ENCODE measurements around the gene GFAP. TPM values are rescaled to one million over a fixed set of nuclear protein-coding genes. Genes with fewer than 3 reads are reported as not detected.

GFAP gene
- 10 to 100 TPM in 1 of 9 donors, 1 to 10 TPM in 7, under 1 TPM in 1; 0.94 to 12.4 (median 5.8) TPM for total RNA-seq
- 1 to 10 TPM; 3.7 to 6.9 TPM for polyA plus RNA-seq
- long read RNA-seq, donor 1, partial matches to known transcripts, result 10 of 18 reads
- long read RNA-seq, donor 1, other reads (novel, unspliced or antisense), result 5 of 18 reads
- long read RNA-seq, donor 2, transcript GFAP-205 (4 exons, 594 nt), result major isoform, 13 of 23 reads
- long read RNA-seq, donor 2, partial matches to known transcripts, result 4 of 23 reads
- long read RNA-seq, donor 2, other reads (novel, unspliced or antisense), result 5 of 23 reads
- long read RNA-seq, donor 3, partial matches to known transcripts, result 3 of 7 reads
- long read RNA-seq, donor 3, other reads (novel, unspliced or antisense), result 1 of 7 reads

DNA sequence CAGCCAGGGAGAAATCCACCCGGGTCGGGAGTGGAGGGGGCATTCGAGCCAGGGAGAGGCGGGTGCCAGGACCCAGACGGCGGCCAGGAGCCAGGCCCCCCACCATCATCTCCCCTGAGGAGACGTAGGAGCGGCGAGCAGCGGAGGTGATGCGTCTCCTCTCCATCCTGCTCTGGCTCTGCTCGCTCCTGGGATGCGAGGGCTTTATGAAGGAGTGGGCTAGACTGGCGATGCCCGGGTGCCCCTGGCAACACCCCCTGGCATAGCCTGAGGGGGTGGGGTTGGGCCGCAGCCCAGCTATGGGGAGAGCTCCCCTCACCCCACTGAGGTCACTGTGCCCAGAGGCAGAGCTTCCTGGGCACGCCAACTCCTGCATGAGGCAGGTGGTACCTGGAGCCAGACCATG lies at the start of gene GFAP:
Gene GFAP, minus strand, starts transcription at position 180 of the 406 bp plus-strand sequence. Its CDS starts 14 bp downstream, at position 166.
- Histone ChIP-seq H3K4me3 (no peak within 1 kb of the TSS), H3K9me3 (no peaks in the 10 kb centered on the region), H3K4me1 (peaks cover 0 to 38% (median 17%) of the 10 kb centered on the region in 12 donors), H3K36me3 (no peaks in the 10 kb centered on the region), H3K27ac (peak within 1 kb of the TSS in 11 of 12 donors; percentile 37 to 75 (median 62)), H3K27me3 (peaks cover 0 to 25% (median 0%) of the 10 kb centered on the region in 9 donors)
- DNase-seq, result no peak
- no peak for ATAC-seq
- no peak for TF ChIP-seq POLR2A (IDR thresholded peaks at IDR 0.05)
- TF ChIP-seq, protein P1, sequence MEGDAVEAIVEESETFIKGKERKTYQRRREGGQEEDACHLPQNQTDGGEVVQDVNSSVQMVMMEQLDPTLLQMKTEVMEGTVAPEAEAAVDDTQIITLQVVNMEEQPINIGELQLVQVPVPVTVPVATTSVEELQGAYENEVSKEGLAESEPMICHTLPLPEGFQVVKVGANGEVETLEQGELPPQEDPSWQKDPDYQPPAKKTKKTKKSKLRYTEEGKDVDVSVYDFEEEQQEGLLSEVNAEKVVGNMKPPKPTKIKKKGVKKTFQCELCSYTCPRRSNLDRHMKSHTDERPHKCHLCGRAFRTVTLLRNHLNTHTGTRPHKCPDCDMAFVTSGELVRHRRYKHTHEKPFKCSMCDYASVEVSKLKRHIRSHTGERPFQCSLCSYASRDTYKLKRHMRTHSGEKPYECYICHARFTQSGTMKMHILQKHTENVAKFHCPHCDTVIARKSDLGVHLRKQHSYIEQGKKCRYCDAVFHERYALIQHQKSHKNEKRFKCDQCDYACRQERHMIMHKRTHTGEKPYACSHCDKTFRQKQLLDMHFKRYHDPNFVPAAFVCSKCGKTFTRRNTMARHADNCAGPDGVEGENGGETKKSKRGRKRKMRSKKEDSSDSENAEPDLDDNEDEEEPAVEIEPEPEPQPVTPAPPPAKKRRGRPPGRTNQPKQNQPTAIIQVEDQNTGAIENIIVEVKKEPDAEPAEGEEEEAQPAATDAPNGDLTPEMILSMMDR (IDR thresholded peaks at IDR 0.05), result no peak
- 80 to 89% (median 83%) methylated on average over 16 to 17 of the region's 17 CpGs for WGBS, 4 donors
- intact Hi-C loops (cut with DNase I), result loop anchor here in 6 of 10 donors (5.0 to 10.0 kb wide), 3 partner anchors 179 to 279 kb away; no protein-coding TSS in a partner anchor

- no peak overlapping the region for H3K27ac ChIP-seq
- H3K36me3 ChIP-seq, result no peaks in the 10 kb centered on the region
- peaks cover 15 to 76% (median 38%) of the 10 kb centered on the region in 9 donors for H3K27me3 ChIP-seq
- H3K4me3 ChIP-seq, result no peak overlapping the region
- DNase-seq (no peak), ATAC-seq (peak in 1 of 4 donors; percentile 20)
- no peak for TF ChIP-seq POLR2A (IDR thresholded peaks at IDR 0.05)
- WGBS, 4 donors, result 73 to 83% (median 81%) methylated on average over 7 of the region's 7 CpGs
- intact Hi-C loops (cut with DNase I), result no loop called here
- peaks cover 0 to 7% (median 1%) of the 10 kb centered on the region in 12 donors for H3K4me1 ChIP-seq
- H3K9me3 ChIP-seq, result no peaks in the 10 kb centered on the region
Observed at GRCh38 chr17:44961921-44962350, 46.6 kb upstream of the GFAP start.

GRCh38 chr17:44960691-44961090 lies 45.4 kb upstream of the GFAP start:
- H3K4me3 ChIP-seq, result no peak overlapping the region
- peaks cover 5 to 70% (median 26%) of the 10 kb centered on the region in 9 donors for H3K27me3 ChIP-seq
- peaks cover 0 to 5% (median 0%) of the 10 kb centered on the region in 12 donors for H3K4me1 ChIP-seq
- 51 to 73% (median 65%) methylated on average over 2 of the region's 2 CpGs for WGBS, 4 donors
- DNase-seq, result no peak
- intact Hi-C loops (cut with DNase I), result no loop called here
- no peak for TF ChIP-seq POLR2A (IDR thresholded peaks at IDR 0.05)
- TF ChIP-seq, protein P1 (IDR thresholded peaks at IDR 0.05), result no peak
- no peaks in the 10 kb centered on the region for H3K36me3 ChIP-seq
- no peak for ATAC-seq
- no peaks in the 10 kb centered on the region for H3K9me3 ChIP-seq
- no peak overlapping the region for H3K27ac ChIP-seq

DNA sequence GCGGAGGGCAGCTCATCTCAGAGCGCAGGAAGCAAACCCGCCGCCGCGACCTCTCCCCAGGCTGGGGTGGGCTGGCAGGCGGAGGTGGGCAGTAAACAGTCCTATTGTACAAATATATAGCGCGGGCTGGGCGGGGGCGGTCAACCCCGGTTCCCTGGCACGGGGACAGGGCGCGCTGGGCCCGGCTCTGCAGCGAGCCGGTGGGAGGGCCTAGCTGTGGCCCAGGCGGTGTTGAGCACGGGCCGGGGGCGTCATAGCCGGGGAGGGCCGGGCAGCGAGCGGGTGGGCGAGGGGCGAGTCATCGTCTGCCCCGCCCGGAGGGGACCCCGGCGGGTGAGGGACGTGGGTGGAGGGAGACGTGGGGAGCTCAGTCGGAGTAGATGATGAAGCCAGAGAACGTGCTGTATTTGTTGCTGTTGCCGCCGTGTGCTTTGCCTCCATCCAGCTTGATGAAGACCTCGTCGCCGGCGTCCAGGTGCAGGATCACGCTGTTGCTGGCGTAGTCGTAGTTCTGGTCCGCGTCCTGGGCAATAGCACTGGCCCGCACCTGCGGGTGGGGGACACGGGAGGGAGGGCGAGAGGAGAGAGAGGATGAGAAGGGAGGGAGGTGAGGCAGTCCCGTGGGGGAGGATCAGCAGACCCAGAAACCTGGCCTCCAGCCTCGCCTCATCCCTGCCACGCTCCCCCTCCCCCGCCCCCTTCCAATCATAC lies 44.7 kb upstream of the GFAP start:
- Histone ChIP-seq H3K9me3 (no peaks in the 10 kb centered on the region), H3K27ac (no peak overlapping the region), H3K36me3 (no peaks in the 10 kb centered on the region), H3K4me1 (peaks cover 0 to 5% (median 0%) of the 10 kb centered on the region in 12 donors), H3K27me3 (peaks cover 0 to 67% (median 19%) of the 10 kb centered on the region in 9 donors), H3K4me3 (peak overlapping the region in 1 of 12 donors; percentile 8)
- TF ChIP-seq, protein P1 (IDR thresholded peaks at IDR 0.05), result no peak
- no peak for TF ChIP-seq POLR2A (IDR thresholded peaks at IDR 0.05)
- DNase-seq, result no peak
- 39 to 58% (median 44%) methylated on average over 33 to 56 of the region's 56 CpGs for WGBS, 4 donors
- ATAC-seq, result no peak
- intact Hi-C loops (cut with DNase I), result no loop called here

Data from heart left ventricle (tissue), 16 donors.